ENCODE results near the gene SPINK6. TPM values are rescaled to one million over a fixed set of nuclear protein-coding genes. Genes with fewer than 3 reads are reported as not detected.

The SPINK6 gene
- total and polyA plus RNA-seq, 2 of the 8 experiments (the other 6 are each of a cell fraction or from before 2014, with no cell fraction given), result not detected

- Histone ChIP-seq H2AFZ (ENCODE audit: low read length) (no peak overlapping the region), H3K4me2 (ENCODE audit: insufficient read depth in 1 of 2, low read depth in 2 of 2, low read length in 2 of 2) (no peak overlapping the region), H2AK5ac (ENCODE audit: low read depth, low read length) (no peak overlapping the region), H3K4ac (replicated peaks; ENCODE audit: insufficient read length, low read depth, low read length) (no peak overlapping the region), H2BK120ac (replicated peaks; ENCODE audit: low read depth, low read length) (no peak overlapping the region), H4K5ac (ENCODE audit: insufficient read length, low read depth, low read length) (no peak overlapping the region), H3K79me2 (ENCODE audit: control insufficient read depth in 1 of 2, insufficient read depth in 2 of 2, low read length in 2 of 2) (no peaks in the 10 kb centered on the region), H3K4me3 (ENCODE audit: extremely low read depth in 1 of 4, insufficient read depth in 2 of 4, low read depth in 3 of 4, low read length in 4 of 4) (no peak overlapping the region), H2BK5ac (ENCODE audit: low read depth, low read length) (no peak overlapping the region), H3K4me1 (replicated peaks in 1 of 4; ENCODE audit: control insufficient read depth in 3 of 4, insufficient read depth in 4 of 4, low read length in 3 of 4) (no peaks in the 10 kb centered on the region), H3K23ac (ENCODE audit: insufficient read length) (no peak overlapping the region), H4K91ac (replicated peaks; ENCODE audit: insufficient read length, low read length) (no peak overlapping the region), H3K79me1 (ENCODE audit: low read depth, low read length) (no peaks in the 10 kb centered on the region), H2BK15ac (ENCODE audit: low read length) (no peak overlapping the region), H3K14ac (ENCODE audit: insufficient read length) (no peak overlapping the region), H2BK12ac (ENCODE audit: low read depth, low read length) (no peak overlapping the region), H3K9ac (replicated peaks in 1 of 4; ENCODE audit: extremely low read depth in 1 of 4, low read depth in 3 of 4, low read length in 3 of 4) (no peak overlapping the region), H3K18ac (ENCODE audit: extremely low read depth, low read length) (no peak overlapping the region), H3K36me3 (ENCODE audit: control insufficient read depth in 2 of 4, insufficient read depth in 4 of 4, low read length in 3 of 4) (no peaks in the 10 kb centered on the region), H4K8ac (ENCODE audit: extremely low read depth, insufficient read depth, low read length) (no peak overlapping the region), H3K27ac (ENCODE audit: low read depth, low read length) (no peak overlapping the region), H3K56ac (replicated peaks; ENCODE audit: insufficient read length, low read depth, low read length) (no peak overlapping the region), H3K23me2 (ENCODE audit: low read depth, low read length) (no peaks in the 10 kb centered on the region), H4K20me1 (replicated peaks in 1 of 2; ENCODE audit: control insufficient read depth in 1 of 2, insufficient read depth in 2 of 2, low read length in 2 of 2) (no peaks in the 10 kb centered on the region), H3K27me3 (replicated peaks in 1 of 4; ENCODE audit: control insufficient read depth in 3 of 4, extremely low read depth in 1 of 4, insufficient read depth in 3 of 4, low read length in 3 of 4) (no peaks in the 10 kb centered on the region), H2BK20ac (ENCODE audit: low read length) (no peak overlapping the region), H3K9me3 (ENCODE audit: insufficient read depth in 2 of 2, low read depth in 1 of 2, low read length in 1 of 2) (peaks cover 0 to 7% of the 10 kb centered on the region in 2 experiments; a peak in 1 of 4 replicates)
- POLR2A ChIA-PET (ENCODE audit: partially characterized antibody), result no interaction called here
- no peak for DNase-seq (ENCODE audit: low read depth in 1 of 2, low spot score in 2 of 2)
- CTCF ChIA-PET (ENCODE audit: partially characterized antibody), result interaction anchor here (2.8 kb wide), 1 partner anchor 82 kb away, joined by 9 read pairs; no protein-coding TSS in a partner anchor
- FAIRE-seq, result no peak
- TF ChIP-seq SUZ12 (IDR thresholded peaks at IDR 0.05; ENCODE audit: low read length) (no peak), SRF (IDR thresholded peaks at IDR 0.05; ENCODE audit: low read depth, low read length) (no peak), TEAD4 (IDR thresholded peaks at IDR 0.05; ENCODE audit: low read depth, low read length) (no peak), RBBP5 (IDR thresholded peaks at IDR 0.05; ENCODE audit: borderline replicate concordance, low read depth, low read length) (no peak), MAFK (IDR thresholded peaks at IDR 0.05; ENCODE audit: low read depth, low read length) (no peak), ATF3 (IDR thresholded peaks at IDR 0.05; ENCODE audit: insufficient read depth, low read depth, low read length) (no peak), KDM5A (IDR thresholded peaks at IDR 0.05; ENCODE audit: low read length) (no peak), TCF12 (IDR thresholded peaks at IDR 0.05; ENCODE audit: low read depth, low read length) (no peak), EP300 (IDR thresholded peaks at IDR 0.05; ENCODE audit: borderline replicate concordance in 1 of 2, low read depth in 2 of 2, low read length in 2 of 2) (no peak)
These were observed 58.4 kb downstream of the SPINK6 start for GRCh38 chr5:148261221-148261620.

Measured in H1 (cell line).